ENCODE results near the gene KCNIP3.

The KCNIP3 gene

GRCh38 chr2:95356821-95357700 lies 59.9 kb downstream of the KCNIP3 start:
- TF ChIP-seq, protein P1, sequence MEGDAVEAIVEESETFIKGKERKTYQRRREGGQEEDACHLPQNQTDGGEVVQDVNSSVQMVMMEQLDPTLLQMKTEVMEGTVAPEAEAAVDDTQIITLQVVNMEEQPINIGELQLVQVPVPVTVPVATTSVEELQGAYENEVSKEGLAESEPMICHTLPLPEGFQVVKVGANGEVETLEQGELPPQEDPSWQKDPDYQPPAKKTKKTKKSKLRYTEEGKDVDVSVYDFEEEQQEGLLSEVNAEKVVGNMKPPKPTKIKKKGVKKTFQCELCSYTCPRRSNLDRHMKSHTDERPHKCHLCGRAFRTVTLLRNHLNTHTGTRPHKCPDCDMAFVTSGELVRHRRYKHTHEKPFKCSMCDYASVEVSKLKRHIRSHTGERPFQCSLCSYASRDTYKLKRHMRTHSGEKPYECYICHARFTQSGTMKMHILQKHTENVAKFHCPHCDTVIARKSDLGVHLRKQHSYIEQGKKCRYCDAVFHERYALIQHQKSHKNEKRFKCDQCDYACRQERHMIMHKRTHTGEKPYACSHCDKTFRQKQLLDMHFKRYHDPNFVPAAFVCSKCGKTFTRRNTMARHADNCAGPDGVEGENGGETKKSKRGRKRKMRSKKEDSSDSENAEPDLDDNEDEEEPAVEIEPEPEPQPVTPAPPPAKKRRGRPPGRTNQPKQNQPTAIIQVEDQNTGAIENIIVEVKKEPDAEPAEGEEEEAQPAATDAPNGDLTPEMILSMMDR (IDR thresholded peaks at IDR 0.05; ENCODE audit: low read depth, low read length, missing control alignments), result no peak
- H3K4me3 ChIP-seq (ENCODE audit: low read depth, low read length), result no peak overlapping the region
- no peak for DNase-seq (ENCODE audit: low read depth)

DNA sequence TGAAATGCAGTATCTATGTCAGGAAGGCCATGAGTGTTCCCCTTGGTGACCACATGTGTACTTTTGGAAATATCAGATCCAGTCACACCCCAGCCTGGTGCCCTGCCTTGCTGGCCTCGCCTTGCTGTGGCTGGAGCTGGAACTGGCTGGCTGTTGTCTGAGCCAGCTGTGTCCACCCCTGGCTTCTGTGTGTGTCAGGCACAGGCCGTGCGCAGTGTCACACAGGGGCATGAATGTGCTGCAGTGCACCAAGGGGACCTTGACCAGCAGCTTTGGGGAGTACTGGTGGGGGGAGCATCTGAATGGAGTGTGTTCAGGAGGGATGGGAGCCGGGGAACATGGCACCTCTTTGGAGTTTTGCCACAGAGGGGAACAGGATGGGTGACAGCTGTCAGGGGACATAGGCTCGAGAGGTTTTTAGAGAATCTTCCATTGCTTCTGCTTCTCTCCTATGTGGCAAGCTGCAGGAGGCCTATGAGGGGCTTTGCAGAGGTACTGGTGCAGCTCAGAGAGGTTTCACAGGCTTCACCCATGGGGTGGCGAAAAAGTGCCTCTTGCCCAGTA lies 60.7 kb downstream of the KCNIP3 start:
- TF ChIP-seq, protein P1 (IDR thresholded peaks at IDR 0.05; ENCODE audit: low read depth, low read length, missing control alignments), result no peak
- H3K4me3 ChIP-seq (ENCODE audit: low read depth, low read length), result no peak overlapping the region
- DNase-seq (ENCODE audit: low read depth), result no peak

- H3K4me3 ChIP-seq (ENCODE audit: low read depth, low read length), result no peak overlapping the region
- TF ChIP-seq, protein P1 (IDR thresholded peaks at IDR 0.05; ENCODE audit: low read depth, low read length, missing control alignments), result no peak
- no peak for DNase-seq (ENCODE audit: low read depth)
Observed at GRCh38 chr2:95359031-95359430, 61.9 kb downstream of the KCNIP3 start.

GRCh38 chr2:95359501-95359930 lies 62.4 kb downstream of the KCNIP3 start:
- no peak for DNase-seq (ENCODE audit: low read depth)
- TF ChIP-seq, protein P1 (IDR thresholded peaks at IDR 0.05; ENCODE audit: low read depth, low read length, missing control alignments), result no peak
- no peak overlapping the region for H3K4me3 ChIP-seq (ENCODE audit: low read depth, low read length)

DNA sequence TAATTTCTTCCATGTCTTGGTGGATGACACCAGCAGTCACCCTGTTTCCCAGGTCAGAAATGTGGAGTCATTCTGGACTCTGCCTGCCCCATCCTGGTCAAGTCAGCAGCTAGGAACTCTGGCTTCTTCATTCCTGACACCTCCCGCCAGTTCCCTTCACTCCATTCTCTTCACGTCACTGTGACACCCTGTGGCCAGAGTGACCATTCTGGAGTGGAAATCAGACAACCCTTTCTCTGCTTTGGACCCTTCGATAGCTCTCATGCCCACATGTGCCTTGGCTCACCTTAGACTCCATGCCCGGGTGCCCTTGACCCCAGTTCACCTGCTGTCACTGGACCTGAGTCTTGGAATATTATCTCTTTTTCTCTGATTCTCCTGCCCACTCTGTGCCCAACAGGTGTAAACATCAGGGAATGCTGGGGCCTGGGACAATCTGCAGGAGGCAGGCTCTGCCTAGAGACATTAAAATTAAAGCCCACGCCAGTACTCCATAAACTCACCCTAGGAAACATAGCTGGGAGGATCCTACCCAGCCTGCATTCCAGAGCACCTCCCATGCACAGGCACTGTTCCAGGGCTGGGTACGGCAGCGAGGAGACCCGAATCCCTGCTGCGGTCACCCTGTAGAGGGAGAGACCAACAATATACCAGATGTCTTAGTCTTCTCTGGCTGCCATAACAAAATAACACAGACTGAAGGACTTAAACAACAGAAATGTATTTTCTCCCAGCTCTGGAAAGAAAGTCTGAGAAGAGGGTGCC lies 64.3 kb downstream of the KCNIP3 start:
- DNase-seq (ENCODE audit: low read depth), result no peak
- no peak overlapping the region for H3K4me3 ChIP-seq (ENCODE audit: low read depth, low read length)
- TF ChIP-seq, protein P1 (IDR thresholded peaks at IDR 0.05; ENCODE audit: low read depth, low read length, missing control alignments), result no peak

DNA sequence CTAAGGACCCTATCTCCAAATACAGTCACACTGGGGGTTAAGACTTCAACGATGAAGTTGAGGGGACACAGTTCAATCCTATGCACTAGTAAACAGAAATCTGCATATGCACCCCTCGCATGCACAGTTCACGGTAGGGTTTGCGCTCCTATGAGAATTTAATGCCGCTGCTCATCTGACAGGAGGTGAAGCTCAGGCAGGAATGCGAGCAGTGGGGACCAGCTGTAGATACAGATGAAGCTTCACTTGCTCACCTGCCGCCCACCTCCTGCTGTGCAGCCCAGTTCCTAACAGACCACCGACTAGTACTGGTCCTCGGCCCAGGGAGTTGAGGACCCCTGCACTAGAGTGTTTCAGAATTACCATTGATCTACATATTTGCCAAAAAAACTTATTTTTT lies 65.3 kb downstream of the KCNIP3 start:
- H3K4me3 ChIP-seq (ENCODE audit: low read depth, low read length), result no peak overlapping the region
- no peak for DNase-seq (ENCODE audit: low read depth)
- TF ChIP-seq, protein P1 (IDR thresholded peaks at IDR 0.05; ENCODE audit: low read depth, low read length, missing control alignments), result no peak
